ENCODE results near the gene PRKD3. TPM values are rescaled to one million over a fixed set of nuclear protein-coding genes. Genes with fewer than 3 reads are reported as not detected.

PRKD3 gene
- total RNA-seq, 4 donors from 2014 or later, result 29.3 to 40.3 (median 38.3) TPM

DNA sequence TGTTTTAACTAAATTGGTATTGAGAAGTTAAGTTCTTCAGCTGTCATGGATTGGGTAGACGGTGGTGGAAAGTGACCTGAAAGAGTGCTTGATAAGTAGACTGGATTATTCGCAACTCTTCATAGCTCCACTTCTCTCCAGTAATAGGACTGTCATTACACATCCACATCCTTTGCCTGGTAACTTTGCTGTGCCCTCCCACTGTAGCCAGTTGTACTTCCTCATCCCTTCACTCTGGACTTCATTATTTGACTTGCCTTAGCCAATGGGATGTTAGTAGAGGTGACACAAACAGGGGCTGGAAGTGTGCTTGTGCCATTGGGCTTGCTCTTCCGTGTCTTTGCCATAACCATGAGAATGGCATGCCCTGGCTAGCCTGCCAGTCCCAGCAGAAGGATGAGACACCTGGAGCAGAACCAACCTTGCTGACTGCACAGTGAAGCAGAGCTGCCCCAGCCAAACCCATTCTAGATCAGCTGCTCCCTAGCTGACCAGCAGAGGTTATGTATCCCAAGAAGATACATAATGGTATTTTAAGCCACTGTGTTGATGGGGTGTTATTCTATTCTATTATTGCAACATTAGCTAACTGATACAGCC is 36.7 kb upstream of the PRKD3 start:
- Histone ChIP-seq H3K27ac (no peak overlapping the region), H3K4me3 (no peak overlapping the region), H3K4me1 (no peaks in the 10 kb centered on the region), H3K9me3 (no peaks in the 10 kb centered on the region), H3K27me3 (no peaks in the 10 kb centered on the region), H3K36me3 (no peaks in the 10 kb centered on the region)
- no peak for ATAC-seq
- TF ChIP-seq, protein P1, sequence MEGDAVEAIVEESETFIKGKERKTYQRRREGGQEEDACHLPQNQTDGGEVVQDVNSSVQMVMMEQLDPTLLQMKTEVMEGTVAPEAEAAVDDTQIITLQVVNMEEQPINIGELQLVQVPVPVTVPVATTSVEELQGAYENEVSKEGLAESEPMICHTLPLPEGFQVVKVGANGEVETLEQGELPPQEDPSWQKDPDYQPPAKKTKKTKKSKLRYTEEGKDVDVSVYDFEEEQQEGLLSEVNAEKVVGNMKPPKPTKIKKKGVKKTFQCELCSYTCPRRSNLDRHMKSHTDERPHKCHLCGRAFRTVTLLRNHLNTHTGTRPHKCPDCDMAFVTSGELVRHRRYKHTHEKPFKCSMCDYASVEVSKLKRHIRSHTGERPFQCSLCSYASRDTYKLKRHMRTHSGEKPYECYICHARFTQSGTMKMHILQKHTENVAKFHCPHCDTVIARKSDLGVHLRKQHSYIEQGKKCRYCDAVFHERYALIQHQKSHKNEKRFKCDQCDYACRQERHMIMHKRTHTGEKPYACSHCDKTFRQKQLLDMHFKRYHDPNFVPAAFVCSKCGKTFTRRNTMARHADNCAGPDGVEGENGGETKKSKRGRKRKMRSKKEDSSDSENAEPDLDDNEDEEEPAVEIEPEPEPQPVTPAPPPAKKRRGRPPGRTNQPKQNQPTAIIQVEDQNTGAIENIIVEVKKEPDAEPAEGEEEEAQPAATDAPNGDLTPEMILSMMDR (IDR thresholded peaks at IDR 0.05), result no peak
- no peak for TF ChIP-seq POLR2A (IDR thresholded peaks at IDR 0.05)
- no peak for TF ChIP-seq EP300 (IDR thresholded peaks at IDR 0.05)
- TF ChIP-seq POLR2AphosphoS5 (IDR thresholded peaks at IDR 0.05), result no peak
- 85 to 98% methylated on average over 2 to 3 of the region's 3 CpGs for WGBS, 2 donors (ENCODE audit: low coverage in 1 of 2)

DNA sequence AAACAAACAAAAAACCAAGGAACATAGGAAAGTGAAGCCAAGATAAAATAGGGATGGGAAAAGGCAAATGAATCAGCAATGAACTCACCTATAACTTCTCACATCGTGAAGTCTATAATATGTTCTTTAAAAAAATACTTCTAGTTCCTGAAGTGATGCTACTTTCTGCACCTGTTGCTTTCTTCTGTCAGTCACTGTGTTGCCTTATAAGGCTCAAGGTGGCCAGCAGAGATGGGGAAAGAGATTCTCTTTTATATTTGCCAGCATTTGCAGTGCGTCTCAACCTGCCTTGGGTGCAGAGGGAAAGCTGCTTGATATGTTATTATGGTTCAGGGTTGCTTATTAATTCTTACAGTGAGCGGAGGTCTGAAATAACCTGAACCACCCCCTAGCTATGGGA is 33.8 kb upstream of the PRKD3 start:
- WGBS, 2 donors (ENCODE audit: low coverage in 1 of 2), result 97 to 100% methylated on average over 3 of the region's 3 CpGs

GRCh38 chr2:37357530-37357929 is 32.9 kb upstream of the PRKD3 start:
- no peaks in the 10 kb centered on the region for H3K9me3 ChIP-seq
- no peaks in the 10 kb centered on the region for H3K36me3 ChIP-seq
- 33 to 58% methylated on average over 4 of the region's 4 CpGs for WGBS, 2 donors (ENCODE audit: low coverage in 1 of 2)
- no peaks in the 10 kb centered on the region for H3K4me1 ChIP-seq
- H3K27me3 ChIP-seq, result no peaks in the 10 kb centered on the region
- H3K27ac ChIP-seq, result no peak overlapping the region
- no peak overlapping the region for H3K4me3 ChIP-seq
- TF ChIP-seq EP300 (IDR thresholded peaks at IDR 0.05), result no peak
- TF ChIP-seq, protein P1 (IDR thresholded peaks at IDR 0.05), result no peak
- no peak for TF ChIP-seq POLR2A (IDR thresholded peaks at IDR 0.05)
- TF ChIP-seq POLR2AphosphoS5 (IDR thresholded peaks at IDR 0.05), result no peak
- no peak for ATAC-seq

More for the DNA sequence above, 33.8 kb upstream of the PRKD3 start:
- no peak for ATAC-seq
- Histone ChIP-seq H3K4me1 (no peaks in the 10 kb centered on the region), H3K36me3 (no peaks in the 10 kb centered on the region), H3K27ac (no peak overlapping the region), H3K9me3 (no peaks in the 10 kb centered on the region), H3K27me3 (no peaks in the 10 kb centered on the region), H3K4me3 (no peak overlapping the region)
- TF ChIP-seq EP300 (IDR thresholded peaks at IDR 0.05), result no peak
- no peak for TF ChIP-seq POLR2A (IDR thresholded peaks at IDR 0.05)
- no peak for TF ChIP-seq POLR2AphosphoS5 (IDR thresholded peaks at IDR 0.05)
- TF ChIP-seq, protein P1 (IDR thresholded peaks at IDR 0.05), result no peak

GRCh38 chr2:37357069-37357468 is 32.4 kb upstream of the PRKD3 start:
- no peak for TF ChIP-seq EP300 (IDR thresholded peaks at IDR 0.05)
- TF ChIP-seq, protein P1 (IDR thresholded peaks at IDR 0.05), result no peak
- no peak for TF ChIP-seq POLR2A (IDR thresholded peaks at IDR 0.05)
- no peak for TF ChIP-seq POLR2AphosphoS5 (IDR thresholded peaks at IDR 0.05)
- Histone ChIP-seq H3K4me3 (no peak overlapping the region), H3K27ac (no peak overlapping the region), H3K36me3 (no peaks in the 10 kb centered on the region), H3K27me3 (no peaks in the 10 kb centered on the region), H3K4me1 (no peaks in the 10 kb centered on the region), H3K9me3 (no peaks in the 10 kb centered on the region)
- ATAC-seq, result no peak
- WGBS, 2 donors (ENCODE audit: low coverage in 1 of 2), result 93 to 100% methylated on average over 1 of the region's 1 CpG

- TF ChIP-seq POLR2A (IDR thresholded peaks at IDR 0.05) (no peak), POLR2AphosphoS5 (IDR thresholded peaks at IDR 0.05) (no peak), EP300 (IDR thresholded peaks at IDR 0.05) (no peak)
- TF ChIP-seq, protein P1 (IDR thresholded peaks at IDR 0.05), result no peak
- no peaks in the 10 kb centered on the region for H3K9me3 ChIP-seq
- WGBS, 2 donors (ENCODE audit: low coverage in 1 of 2), result 63 to 100% methylated on average over 2 to 5 of the region's 6 CpGs
- no peaks in the 10 kb centered on the region for H3K27me3 ChIP-seq
- ATAC-seq, result no peak
- no peak overlapping the region for H3K4me3 ChIP-seq
- H3K36me3 ChIP-seq, result no peaks in the 10 kb centered on the region
- H3K4me1 ChIP-seq, result no peaks in the 10 kb centered on the region
- H3K27ac ChIP-seq, result no peak overlapping the region
Measured at GRCh38 chr2:37356299-37356698, 31.7 kb upstream of the PRKD3 start.

Measured in gastroesophageal sphincter (tissue), 4 donors.